CD4-positive, alpha-beta T cell treated with Interleukin-15 for 1 hour (primary cell): Measurements from ENCODE around the gene TFAP2D.

ENCODE experiments used
- DNase-seq: peaks from one replicate; pipeline ENCODE4 v3.0.0-alpha.2; 2020

The TFAP2D gene

GRCh38 chr6:50721978-50722377, 8.7 kb downstream of the TFAP2D start:
- no peak for DNase-seq

- no peak for DNase-seq
Measured at GRCh38 chr6:50722829-50723554, 9.7 kb downstream of the TFAP2D start.

- DNase-seq: no peak
Measured at GRCh38 chr6:50724381-50725124, 11.2 kb downstream of the TFAP2D start.

- DNase-seq: no peak
Measured at GRCh38 chr6:50734488-50734887, 21.2 kb downstream of the TFAP2D start.

GRCh38 chr6:50742161-50742560, 28.8 kb downstream of the TFAP2D start:
- DNase-seq: no peak

- DNase-seq: no peak
Measured at GRCh38 chr6:50744976-50745375, 31.6 kb downstream of the TFAP2D start.

- DNase-seq: no peak
Measured at GRCh38 chr6:50762798-50763197, 49.5 kb downstream of the TFAP2D start.

GRCh38 chr6:50778696-50779095, 65.4 kb downstream of the TFAP2D start:
- DNase-seq: no peak

GRCh38 chr6:50780382-50780781, 67.1 kb downstream of the TFAP2D start:
- no peak for DNase-seq

- no peak for DNase-seq
Measured at GRCh38 chr6:50785921-50786320, 72.6 kb downstream of the TFAP2D start.

GRCh38 chr6:50791900-50792508, 78.7 kb downstream of the TFAP2D start:
- DNase-seq: no peak

GRCh38 chr6:50792771-50793170, 79.4 kb downstream of the TFAP2D start:
- no peak for DNase-seq

GRCh38 chr6:50795574-50795973, 82.2 kb downstream of the TFAP2D start:
- no peak for DNase-seq

- DNase-seq: no peak
Measured at GRCh38 chr6:50804283-50804682, 91.0 kb downstream of the TFAP2D start.

- no peak for DNase-seq
Measured at GRCh38 chr6:50807035-50807434, 93.7 kb downstream of the TFAP2D start.

GRCh38 chr6:50815436-50816114, 102.2 kb downstream of the TFAP2D start:
- DNase-seq: no peak

- peak; percentile 45 for DNase-seq
Measured at GRCh38 chr6:50816115-50816675, 102.9 kb downstream of the TFAP2D start.

GRCh38 chr6:50816947-50817645, 103.8 kb downstream of the TFAP2D start:
- no peak for DNase-seq

GRCh38 chr6:50817646-50817950, 104.3 kb downstream of the TFAP2D start:
- no peak for DNase-seq

GRCh38 chr6:50818020-50818419, 104.7 kb downstream of the TFAP2D start:
- no peak for DNase-seq

- no peak for DNase-seq
Measured at GRCh38 chr6:50818673-50819072, 105.3 kb downstream of the TFAP2D start, which contains the start of gene TFAP2B. Gene TFAP2B, plus strand, starts transcription at chr6:50818871. Its CDS starts 21 bp downstream, at chr6:50818892.

GRCh38 chr6:50819466-50819903, 106.2 kb downstream of the TFAP2D start:
- DNase-seq: no peak
